SU-DHL-6 (cell line): ENCODE data around the gene SOX13.

ENCODE experiments used
- H2AFZ ChIP-seq: fragments of 200-600 bp; sonication (generic); 2 replicates; pipeline ENCODE4 v1.6.1; 2014; ENCODE audit warnings: low read depth, mild to moderate bottlenecking, moderate library complexity, mixed read lengths, antibody characterized with exemption, low read length; ENCODE audit not compliant: severe bottlenecking
- H3F3A ChIP-seq: fragments of 200-600 bp; shearing (Covaris generic); 2 replicates; pipeline ENCODE4 v1.6.0; 2016; ENCODE audit warnings: antibody characterized with exemption, mild to moderate bottlenecking; ENCODE audit not compliant: insufficient read depth
- H3K27ac ChIP-seq: fragments of 200-600 bp; sonication (generic); 2 replicates; pipeline ENCODE4 v1.5.1; 2016; ENCODE audit warnings: low read depth, mild to moderate bottlenecking, low read length, moderate library complexity, mixed read lengths
- H3K27me3 ChIP-seq: fragments of 200-600 bp; sonication (generic), shearing (Covaris generic); 2 replicates; pipeline ENCODE4 v1.6.0; 2014; ENCODE audit warnings: mild to moderate bottlenecking, low read length
- H3K36me3 ChIP-seq: fragments of 200-600 bp; sonication (generic); 2 replicates; pipeline ENCODE4 v1.6.1; 2014; ENCODE audit warnings: mild to moderate bottlenecking, low read length, mixed read lengths
- H3K4me2 ChIP-seq: fragments of 300-600, 200-600 bp; shearing (Covaris generic), sonication (generic); 2 replicates; pipeline ENCODE4 v1.6.0; 2014; ENCODE audit warnings: low read length, low read depth, mild to moderate bottlenecking; ENCODE audit not compliant: poor library complexity, severe bottlenecking
- H3K4me3 ChIP-seq: fragments of 200-600 bp; sonication (generic); 2 replicates; pipeline ENCODE4 v1.5.1; 2014; ENCODE audit warnings: antibody characterized with exemption, low read length, mild to moderate bottlenecking, mixed read lengths; ENCODE audit not compliant: insufficient read depth, poor library complexity, severe bottlenecking
- H3K79me2 ChIP-seq: fragments of 200-600 bp; sonication (generic); 2 replicates; pipeline ENCODE4 v1.6.1; 2014; ENCODE audit warnings: mild to moderate bottlenecking, low read length, moderate library complexity; ENCODE audit not compliant: insufficient read depth
- H3K9ac ChIP-seq: fragments of 200-600 bp; sonication (generic); 2 replicates; pipeline ENCODE4 v1.7.0; 2014; ENCODE audit warnings: mild to moderate bottlenecking, low read length
- H3K9me2 ChIP-seq: fragments of 200-600 bp; sonication (generic); replicated peaks from 2 replicates; pipeline ENCODE4 v1.6.1; 2014; ENCODE audit warnings: low read length; ENCODE audit not compliant: insufficient read depth
- H3K9me3 ChIP-seq: fragments of 200-600 bp; sonication (generic); 2 replicates; pipeline ENCODE4 v1.6.1; 2014; ENCODE audit warnings: low read length, mixed read lengths; ENCODE audit not compliant: insufficient read depth
- H4K20me1 ChIP-seq: fragments of 200-600 bp; sonication (generic); 2 replicates; pipeline ENCODE4 v1.6.1; 2014; ENCODE audit warnings: low read depth, mild to moderate bottlenecking, antibody characterized with exemption, low read length, moderate library complexity, mixed read lengths
- CTCF ChIP-seq: fragments of 200-600 bp; sonication (generic); IDR thresholded peaks from one replicate; pipeline ENCODE4 v1.5.1; 2017; ENCODE audit warnings: antibody characterized with exemption, mild to moderate bottlenecking, low read length, moderate library complexity; ENCODE audit not compliant: insufficient read depth, poor library complexity, severe bottlenecking
- EZH2phosphoT487 ChIP-seq: fragments of 200-600 bp; sonication (generic), shearing (Covaris generic); conservative IDR thresholded peaks from 2 replicates; pipeline ENCODE4 v1.6.1; 2018; ENCODE audit warnings: mild to moderate bottlenecking, antibody characterized with exemption, low read length, moderate library complexity, mixed read lengths

The SOX13 gene

GRCh38 chr1:204107892-204108291 lies 35.0 kb downstream of the SOX13 start:
- Histone ChIP-seq H3K4me3 (no peak overlapping the region), H3K36me3 (no peaks in the 10 kb centered on the region), H3K9me2 (no peaks in the 10 kb centered on the region), H2AFZ (no peak overlapping the region), H4K20me1 (no peaks in the 10 kb centered on the region), H3K4me2 (no peak overlapping the region), H3K9me3 (no peaks in the 10 kb centered on the region), H3F3A (no peaks in the 10 kb centered on the region), H3K9ac (no peak overlapping the region), H3K27me3 (no peaks in the 10 kb centered on the region), H3K79me2 (no peaks in the 10 kb centered on the region), H3K27ac (no peak overlapping the region)
- TF ChIP-seq EZH2phosphoT487: no peak
- TF ChIP-seq CTCF: no peak

GRCh38 chr1:204108312-204109141 lies 35.6 kb downstream of the SOX13 start:
- no peaks in the 10 kb centered on the region for H3K79me2 ChIP-seq

GRCh38 chr1:204110894-204111633 lies 38.1 kb downstream of the SOX13 start:
- Histone ChIP-seq H3K9ac (no peak overlapping the region), H3K36me3 (no peaks in the 10 kb centered on the region), H3K9me2 (no peaks in the 10 kb centered on the region), H3K4me2 (no peak overlapping the region), H3F3A (no peaks in the 10 kb centered on the region), H3K27me3 (no peaks in the 10 kb centered on the region), H3K79me2 (no peaks in the 10 kb centered on the region), H3K9me3 (no peaks in the 10 kb centered on the region), H3K4me3 (no peak overlapping the region), H4K20me1 (no peaks in the 10 kb centered on the region), H3K27ac (no peak overlapping the region), H2AFZ (no peak overlapping the region)
- TF ChIP-seq EZH2phosphoT487 (no peak), CTCF (no peak)

More at GRCh38 chr1:204108312-204109141, 35.6 kb downstream of the SOX13 start:
- no peaks in the 10 kb centered on the region for H3K36me3 ChIP-seq
- TF ChIP-seq CTCF (no peak), EZH2phosphoT487 (no peak)
- H3K4me3 ChIP-seq: no peak overlapping the region
- no peaks in the 10 kb centered on the region for H3K9me3 ChIP-seq
- H3K9ac ChIP-seq: no peak overlapping the region
- H4K20me1 ChIP-seq: no peaks in the 10 kb centered on the region
- H2AFZ ChIP-seq: no peak overlapping the region
- H3K27ac ChIP-seq: no peak overlapping the region
- no peaks in the 10 kb centered on the region for H3K27me3 ChIP-seq
- H3K4me2 ChIP-seq: no peak overlapping the region
- H3K9me2 ChIP-seq: no peaks in the 10 kb centered on the region
- no peaks in the 10 kb centered on the region for H3F3A ChIP-seq
